Measurements from ENCODE around the gene PRDM13.
"Not testable (repeated sequence)": the region's sequence is repeated elsewhere in the genome, so short reads cannot be mapped to it uniquely, and the experiment has no call there.

Gene PRDM13

DNA sequence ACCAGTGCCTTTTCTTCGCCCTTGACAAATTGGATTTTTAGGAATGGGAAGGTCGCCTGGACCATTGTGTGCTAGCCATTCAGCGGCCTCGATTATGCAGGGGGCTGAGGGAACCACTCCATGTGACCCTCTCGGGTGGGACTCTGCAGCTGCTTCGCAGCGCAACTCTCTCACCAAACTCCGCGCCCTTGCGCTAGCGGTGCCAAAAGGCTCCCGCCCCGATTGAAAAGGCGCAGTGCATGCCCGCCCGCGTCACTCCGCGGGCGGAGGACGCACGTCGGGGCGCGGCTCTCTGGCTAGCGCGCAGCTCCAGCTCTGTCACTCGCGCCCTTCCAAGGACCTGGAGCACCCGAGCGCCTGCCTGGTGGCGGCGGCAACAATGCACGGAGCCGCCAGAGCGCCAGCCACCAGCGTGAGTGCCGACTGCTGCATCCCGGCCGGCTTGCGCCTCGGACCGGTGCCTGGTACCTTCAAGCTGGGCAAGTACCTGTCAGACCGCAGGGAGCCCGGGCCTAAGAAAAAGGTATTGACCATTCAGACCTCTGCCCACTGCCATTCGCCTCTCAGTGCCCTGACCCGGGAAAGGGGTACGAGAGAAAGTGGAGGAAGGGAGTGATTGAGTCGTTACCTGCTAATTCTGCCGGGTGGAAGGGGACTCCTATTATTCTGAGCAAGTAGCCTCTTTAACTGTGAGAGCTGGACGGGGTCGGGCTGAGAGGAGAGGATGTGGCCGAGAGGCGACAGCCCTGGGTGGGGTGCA is at the start of gene PRDM13:
Gene PRDM13 (plus strand): TSS at position 178 of the 760 bp plus-strand sequence. CDS start 202 bp downstream, at position 380.
- DNase-seq: no peak

DNA sequence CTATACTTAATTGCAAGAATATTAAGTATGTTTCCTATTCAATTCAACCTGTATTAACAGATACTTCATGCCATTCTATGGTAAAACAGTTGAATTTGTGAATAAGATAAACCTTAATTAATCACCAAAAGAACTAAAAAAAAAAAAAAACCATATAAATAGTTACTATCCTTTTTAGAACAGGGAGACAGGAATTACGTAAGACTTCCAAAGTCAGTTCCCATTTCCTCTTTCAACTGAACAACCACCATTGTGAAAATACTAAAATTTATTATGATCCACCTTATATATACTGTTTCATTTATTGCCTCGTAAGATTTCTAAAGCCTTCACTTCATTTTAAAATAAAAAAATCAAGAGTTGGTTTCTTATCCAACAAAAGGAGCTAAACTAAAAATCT is 47.6 kb upstream of the PRDM13 start:
- DNase-seq: no peak

DNA sequence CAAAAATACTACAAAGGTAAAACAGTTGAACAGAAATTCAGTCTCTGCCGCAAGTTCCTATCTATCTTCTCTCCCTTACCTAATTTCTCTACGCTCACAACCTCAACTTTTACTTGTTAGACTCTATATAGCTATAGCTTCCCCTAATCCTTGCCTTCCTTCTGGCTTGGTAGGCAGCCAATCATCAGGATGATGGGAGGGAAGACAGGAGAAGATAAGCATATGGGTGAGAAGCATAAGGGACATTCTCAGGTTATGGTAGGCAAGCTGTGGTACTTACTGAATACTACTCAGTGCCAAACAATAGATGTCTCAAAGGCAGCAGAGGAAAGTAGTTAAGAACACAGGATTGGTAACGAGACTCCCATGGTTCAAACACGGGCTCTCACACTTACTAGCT is 46.0 kb upstream of the PRDM13 start:
- DNase-seq: no peak

DNA sequence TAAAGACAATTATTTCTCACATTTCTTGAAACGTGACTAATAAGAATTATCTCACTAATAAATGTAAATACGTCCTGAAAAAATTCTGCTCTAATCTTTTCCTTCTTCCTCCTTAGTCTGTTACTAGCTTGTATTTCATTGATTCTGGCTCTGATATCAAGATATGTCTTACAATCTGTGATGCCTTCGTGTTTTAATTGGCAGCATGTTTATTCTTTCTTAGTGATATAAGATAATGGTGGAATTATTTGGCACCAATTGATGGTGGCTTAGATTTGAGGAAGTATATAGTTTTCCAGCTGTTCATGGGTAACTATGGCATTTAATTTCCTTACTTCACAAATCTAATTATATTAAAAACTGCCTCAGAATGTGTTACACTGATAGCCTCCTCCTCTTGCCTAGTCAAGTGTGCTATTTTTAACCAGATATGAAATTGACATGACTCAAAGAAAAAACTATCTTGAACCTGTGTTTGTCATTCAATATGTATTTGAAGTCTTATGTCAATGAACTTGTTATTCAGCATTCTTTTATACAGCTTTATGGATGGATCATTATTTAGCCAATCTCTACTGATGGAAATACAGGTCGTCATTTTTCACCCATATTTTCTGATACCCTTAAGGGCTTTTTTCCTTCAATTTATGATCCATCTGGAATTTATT is 43.4 kb upstream of the PRDM13 start:
- no peak for DNase-seq

DNA sequence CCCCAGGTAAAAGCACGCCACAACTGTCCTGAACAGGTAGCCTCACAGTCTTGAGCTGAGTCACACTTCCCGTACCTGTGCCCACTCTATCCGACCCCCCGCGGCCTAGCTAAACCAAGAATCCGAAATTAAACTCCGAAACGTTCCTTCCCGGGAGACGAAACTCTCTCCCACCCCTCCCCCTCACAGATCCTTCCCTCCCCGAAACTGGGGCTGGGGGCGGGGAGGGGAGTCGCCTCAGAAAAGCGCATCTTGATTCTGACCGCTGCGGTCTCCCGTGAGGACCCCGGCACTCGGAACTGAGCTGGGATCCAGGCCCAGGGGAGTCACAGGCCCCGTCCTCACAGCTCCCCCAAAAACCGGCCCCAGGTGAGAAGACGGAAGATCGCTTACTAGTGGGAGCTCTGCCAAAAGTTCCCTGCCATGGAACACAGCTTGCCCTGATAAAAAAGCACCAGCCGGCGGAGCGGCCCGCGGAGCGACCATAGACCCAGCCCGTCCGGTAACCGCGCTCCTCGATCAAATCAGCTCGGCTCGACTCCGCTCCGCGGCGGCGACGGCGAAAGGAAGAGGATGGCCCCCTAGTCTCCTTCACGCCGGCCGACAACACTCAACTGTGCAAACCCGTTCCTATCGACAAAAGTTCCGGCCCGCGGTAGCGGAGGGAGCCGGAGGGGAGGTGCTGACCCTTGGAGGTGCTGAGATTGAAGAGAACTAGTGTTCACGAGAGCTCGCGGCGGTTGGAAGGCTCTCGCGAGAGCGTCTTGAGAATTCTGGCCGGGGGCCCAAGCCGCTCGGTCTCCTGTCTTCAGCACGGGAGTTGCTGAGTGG is 38.3 kb upstream of the PRDM13 start, which contains the start of gene CCNC:
Gene CCNC (minus strand): TSS at position 558 of the 831 bp plus-strand sequence. CDS start 133 bp downstream, at position 425.
- peak; percentile 97 for DNase-seq

DNA sequence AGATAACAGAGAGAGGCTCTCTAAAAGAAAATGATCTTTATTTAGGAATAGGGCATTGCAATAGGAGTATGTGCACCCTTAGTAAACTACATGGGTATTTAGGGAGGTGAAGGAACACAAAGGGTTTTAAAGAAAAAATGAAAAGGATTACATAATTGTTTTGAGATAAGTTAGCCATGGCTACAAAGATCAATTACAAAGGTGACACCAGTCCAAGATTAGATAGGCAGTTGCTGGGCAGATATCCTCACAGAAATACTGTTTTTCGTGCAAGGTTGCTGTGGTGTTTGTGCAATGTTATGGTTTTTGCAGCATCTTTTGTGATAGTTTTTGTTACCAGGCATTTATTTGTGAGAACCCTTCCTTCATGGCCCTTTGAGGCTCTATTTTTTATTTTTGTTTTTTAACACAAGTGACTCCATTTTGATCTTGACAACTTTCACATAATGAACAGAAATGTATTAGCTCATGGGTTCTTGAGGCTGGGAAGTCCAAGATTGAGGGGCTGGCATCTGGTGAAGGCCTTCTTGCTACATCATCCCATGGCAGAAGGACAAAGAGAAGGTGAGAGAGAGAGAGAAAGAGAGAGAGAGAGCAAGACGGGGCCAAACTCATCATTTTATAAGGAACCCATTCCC is 32.5 kb upstream of the PRDM13 start:
- DNase-seq: no peak

DNA sequence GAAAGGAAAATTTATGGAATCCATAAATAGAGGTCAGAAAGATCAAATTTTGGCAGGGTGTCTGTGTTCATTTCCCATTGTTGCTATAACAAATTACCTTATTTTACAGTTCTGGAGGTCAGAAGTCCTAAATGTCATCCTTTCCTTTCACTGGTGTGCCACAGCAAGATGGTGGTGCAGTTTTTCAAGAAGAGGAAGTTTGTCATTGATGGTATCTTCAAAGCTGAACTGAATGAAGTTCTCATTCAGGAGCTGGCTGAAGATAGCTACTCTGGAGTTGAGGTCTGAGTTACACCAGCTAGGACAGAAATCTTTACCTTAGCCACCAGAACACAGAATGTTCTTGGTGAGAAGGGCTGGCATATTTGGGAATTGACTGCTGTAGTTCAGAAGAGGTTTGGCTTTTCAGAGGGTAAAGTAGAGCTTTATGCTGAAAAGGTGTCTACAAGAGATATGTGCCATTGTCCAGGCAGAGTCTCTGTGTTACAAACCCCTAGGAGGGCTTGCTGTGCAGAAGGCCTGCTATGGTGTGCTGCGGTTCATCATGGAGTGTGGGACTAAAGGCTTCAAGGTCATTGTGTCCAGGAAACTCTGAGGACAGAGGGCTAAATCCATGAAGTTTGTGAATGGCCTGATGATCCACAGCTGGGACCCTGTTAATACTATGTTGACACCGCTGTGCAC is 30.9 kb upstream of the PRDM13 start:
- DNase-seq: no peak

DNA sequence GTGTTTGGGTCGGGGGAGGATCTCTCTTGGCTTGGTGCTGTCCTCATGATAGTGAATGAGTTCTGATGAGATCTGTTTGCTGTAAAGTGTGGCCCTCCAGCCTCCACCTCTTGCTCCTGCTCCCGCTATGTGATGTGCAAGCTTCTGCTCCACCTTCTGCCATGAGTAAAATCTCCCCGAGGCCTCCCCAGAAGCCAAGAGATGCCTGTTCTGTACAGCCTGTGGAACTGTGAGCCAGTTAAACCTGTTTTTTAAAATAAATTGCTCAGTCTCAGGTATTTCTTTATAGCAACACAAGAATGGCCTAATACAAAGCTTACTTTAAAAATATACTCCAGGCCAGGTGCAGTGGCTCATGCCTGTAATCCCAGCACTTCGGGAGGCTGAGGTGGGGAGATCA is 26.9 kb upstream of the PRDM13 start:
- no peak for DNase-seq

DNA sequence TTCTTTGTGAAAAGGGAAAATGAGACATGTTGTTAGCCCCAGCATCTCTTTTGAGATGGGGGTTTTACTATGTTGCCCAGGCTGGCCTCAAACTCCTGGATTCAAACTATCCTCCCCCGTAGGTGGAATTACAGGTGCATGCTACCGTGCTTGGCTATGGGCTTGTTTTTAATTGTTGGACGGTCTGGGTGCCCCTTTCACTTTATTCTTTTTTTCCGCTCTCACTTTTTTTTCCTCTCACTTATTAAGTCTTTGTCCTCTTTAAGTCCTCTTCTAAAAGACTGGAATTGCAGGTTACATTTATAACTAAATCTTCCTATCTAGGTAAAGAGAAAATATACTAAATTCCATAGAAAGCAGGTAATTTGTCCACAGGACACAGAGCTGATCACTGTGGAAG is 18.8 kb upstream of the PRDM13 start:
- no peak for DNase-seq

DNA sequence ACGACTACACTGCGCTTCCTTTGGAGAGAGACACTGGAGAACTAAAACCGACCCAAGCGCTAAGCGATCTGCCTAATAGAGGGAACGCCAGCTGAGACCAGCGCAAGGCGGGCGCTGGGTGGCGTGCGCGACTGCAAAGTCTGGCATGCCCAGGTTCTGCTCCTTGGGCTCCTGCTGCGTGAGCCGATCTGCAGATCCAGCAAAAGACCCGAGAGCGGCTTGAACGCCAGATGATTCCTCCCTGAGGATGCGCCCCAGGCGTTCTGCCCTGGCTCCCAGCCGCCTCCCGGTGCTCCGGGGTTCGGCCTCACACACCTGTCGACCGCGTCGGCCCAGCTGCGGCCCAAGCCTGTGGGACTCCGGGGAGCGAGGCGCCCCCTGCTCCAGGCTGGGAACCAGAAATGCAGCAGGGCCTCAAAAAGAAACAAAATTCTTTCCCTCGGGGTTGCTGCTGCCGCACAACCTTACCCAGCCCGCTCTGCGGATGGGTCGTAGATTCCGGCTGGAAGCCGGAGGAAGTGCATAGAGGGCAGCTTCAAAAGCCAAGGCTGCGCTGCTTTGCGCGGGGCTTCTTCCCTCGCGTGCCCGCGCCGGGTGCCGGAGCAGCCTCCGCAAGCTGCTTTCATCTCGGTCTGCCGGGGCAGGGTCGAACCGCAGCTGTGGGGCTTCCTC is 17.9 kb upstream of the PRDM13 start:
- peak; percentile 31 for DNase-seq

DNA sequence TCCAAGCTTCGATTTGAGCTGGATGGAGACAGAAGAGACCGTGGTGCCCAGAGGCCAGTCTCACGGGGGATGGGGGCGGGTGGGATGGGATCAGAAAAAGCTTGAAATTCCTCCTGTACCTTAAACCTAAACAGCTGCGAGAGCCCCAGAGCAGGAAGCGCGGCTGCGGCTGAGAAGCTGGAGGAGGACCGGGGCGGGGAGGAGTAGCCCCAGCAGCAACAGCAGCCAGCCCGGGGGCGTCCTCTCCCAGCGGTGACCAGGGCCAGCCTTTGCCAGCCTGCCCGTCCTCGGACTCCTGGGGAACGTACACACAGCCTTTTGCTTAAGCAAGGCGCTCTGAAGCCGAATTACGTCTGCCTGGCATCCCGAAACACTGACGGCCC is 17.4 kb upstream of the PRDM13 start:
- no peak for DNase-seq

DNA sequence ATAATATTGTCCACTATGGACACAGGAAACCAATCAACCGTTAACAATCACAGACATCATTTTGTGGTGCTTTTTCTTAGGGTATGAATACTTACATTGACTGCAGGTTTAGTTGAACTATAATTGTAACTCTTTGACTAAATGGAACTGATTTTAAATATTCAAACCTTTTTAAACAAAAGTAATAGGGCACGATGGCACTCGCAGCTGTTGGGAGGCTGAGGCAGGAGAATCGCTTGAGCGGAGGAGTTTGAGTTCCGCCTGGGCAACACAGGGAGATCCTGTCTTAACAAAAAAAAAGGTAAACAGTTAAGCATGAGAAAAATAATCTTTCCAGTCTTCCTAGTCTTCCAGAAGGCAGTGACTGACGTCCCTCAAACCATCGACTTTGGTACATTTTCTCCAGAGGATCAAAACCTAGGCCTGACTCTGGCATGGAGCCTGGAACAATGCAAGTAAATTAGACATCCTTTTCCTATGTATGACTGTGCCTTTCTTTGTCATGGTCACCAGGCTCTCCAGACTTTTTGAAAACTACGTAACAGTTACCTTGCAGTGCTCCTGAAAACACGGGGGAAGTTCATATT is 16.6 kb upstream of the PRDM13 start:
- DNase-seq: no peak

DNA sequence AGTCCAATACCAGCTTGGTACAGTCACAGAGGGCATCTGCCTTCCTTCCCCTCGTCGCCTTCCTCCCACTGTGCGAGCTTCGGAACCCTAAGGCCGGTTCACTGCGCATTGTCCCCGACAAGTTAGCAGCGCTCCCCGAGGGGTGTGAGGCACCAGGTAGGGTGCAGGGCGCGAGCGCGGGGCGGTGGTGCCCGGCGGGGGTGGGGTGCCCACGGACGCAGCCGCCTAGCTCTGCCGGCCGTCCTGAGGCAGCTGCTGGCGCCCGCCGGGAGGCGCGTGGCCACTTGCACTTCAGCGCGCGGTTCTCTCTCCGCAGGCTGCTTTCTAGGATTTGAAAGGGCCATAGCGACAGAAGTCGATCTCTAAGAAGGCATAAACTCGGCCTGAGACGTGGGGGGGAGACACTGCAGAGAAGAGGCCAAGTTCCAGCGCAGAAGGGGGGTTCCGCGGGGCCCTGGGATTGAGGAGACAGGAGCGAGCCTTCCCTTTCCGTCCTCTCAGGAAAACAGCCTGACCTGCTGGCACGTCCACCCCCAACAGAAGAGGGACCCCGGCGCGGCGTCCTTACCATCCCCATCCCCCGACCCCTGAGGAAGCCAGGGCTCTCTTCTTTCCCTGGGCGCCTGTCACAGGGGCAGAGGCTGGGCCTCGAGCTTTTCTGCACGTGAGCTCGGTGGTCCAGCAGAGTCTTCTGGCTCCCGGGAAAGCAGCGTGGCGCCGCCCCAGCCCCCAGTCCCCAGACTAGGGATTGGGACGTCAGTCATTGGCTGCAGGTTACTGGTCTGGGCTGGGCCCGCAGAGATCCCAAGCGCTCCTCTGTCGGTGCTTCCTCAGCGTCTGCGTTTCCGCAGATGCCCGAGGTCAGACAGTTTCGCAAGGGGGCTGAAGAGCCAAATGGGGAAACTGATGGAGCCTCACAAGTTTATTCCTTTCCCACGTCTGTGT is 15.6 kb upstream of the PRDM13 start:
- no peak for DNase-seq

DNA sequence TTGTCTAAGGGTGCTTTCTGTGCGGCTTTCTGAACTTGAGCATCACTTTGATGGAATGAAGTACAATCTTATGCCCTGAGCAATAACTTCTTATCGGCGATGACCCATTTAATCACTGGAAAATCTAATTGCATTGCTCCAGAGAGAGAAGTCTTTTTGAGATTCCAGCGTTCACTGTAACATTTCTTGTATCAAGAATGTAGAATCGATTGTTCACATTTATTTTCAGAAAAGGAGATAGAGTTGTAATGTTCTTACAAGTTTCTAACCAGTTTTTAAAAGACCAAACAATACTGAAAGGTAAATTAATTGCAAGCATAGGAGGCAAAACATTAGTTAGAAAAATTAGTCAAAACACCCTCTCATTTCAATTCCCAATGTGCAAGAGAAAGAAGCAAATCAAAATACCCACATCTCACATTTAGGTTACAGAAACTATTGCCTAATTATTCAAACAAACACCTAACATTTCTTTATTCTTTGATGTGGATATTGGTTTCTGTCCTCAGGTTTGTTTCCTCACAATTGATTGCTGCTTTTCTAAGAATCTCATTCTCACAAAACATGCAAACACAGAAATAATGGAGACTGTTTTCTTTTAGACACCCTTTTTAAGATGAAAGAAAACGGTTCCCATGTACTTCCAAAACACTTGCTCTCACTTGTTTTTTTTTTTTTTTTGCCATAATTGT is 14.8 kb upstream of the PRDM13 start:
- no peak for DNase-seq

DNA sequence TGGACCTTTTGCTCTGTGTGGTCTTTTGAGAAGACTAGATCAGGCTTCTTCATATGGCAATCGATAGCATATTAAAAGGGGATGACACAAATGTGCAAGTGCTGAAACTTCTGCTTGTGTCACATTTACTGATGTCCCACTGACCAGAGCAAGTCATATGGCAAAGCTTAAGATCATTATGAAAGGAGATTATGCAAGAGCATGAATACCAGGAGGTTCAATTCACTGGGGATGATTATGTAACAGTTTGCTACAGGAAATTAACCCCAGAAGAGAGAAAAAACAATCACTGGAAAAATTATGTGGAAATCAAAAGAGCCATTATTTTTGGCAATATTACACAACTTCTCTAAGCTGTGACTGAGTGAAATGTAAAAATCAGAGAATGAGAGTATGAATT is 13.7 kb upstream of the PRDM13 start:
- DNase-seq: no peak

DNA sequence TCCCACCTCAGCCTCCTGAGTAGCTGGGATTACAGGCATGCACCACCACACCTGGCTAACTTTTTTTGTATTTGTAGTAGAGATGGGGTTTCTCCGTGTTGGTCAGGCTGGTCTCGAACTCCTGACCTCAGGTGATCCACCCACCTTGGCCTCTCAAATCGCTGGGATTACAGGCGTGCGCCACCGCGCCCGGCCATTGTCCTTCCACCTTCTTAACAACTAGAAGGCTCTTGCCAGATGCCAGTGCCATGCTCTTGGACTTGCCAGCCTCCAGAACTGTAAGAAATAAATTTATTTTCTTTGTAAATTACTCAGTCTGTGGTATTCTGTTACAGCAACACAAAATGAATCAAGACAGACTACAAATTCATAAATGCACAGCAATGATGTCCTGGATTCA is 11.9 kb upstream of the PRDM13 start:
- not testable (repeated sequence) for DNase-seq

DNA sequence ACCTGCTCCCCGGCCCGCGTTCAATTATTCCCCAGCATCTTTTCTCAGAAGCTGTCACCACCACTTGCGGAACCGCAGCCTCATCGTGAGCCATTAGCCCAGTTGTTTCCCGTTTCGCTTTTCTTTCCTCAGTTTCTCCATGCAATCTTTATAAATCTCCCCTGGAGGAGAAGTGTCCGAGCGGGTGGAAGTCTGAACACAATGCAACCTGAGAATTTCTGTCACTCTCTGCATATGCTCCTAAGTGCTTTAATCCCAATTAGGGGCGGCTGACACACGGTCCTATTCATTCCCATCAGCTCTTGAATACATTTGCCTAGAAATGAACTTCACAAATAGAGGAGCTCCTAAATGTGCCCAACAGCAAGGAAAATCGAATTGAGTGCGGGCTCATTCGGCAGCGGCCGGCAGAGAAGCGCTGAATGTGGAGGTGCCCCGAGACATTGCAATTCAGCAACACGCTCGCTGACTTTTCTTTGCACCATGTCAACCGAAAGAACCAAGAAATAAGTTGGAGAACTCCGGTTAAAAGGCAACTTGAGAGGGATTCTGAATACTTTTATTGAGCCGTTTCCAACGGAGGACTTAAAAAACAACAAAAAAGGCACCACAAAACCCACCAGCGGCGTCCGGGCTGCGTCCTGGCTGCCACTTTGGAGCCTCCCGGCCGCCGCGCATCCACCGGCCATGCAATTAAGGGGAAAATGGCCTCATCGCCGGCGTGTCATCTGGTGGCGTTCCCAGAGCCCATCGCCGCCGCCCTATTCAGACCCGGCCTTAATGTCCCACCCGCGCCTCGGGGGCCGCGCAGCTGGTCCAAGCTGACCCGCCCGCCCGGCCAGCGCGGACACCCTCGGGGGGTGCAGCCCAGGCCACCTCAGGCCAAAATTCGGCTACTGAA is 3.9 kb upstream of the PRDM13 start:
- DNase-seq: no peak

DNA sequence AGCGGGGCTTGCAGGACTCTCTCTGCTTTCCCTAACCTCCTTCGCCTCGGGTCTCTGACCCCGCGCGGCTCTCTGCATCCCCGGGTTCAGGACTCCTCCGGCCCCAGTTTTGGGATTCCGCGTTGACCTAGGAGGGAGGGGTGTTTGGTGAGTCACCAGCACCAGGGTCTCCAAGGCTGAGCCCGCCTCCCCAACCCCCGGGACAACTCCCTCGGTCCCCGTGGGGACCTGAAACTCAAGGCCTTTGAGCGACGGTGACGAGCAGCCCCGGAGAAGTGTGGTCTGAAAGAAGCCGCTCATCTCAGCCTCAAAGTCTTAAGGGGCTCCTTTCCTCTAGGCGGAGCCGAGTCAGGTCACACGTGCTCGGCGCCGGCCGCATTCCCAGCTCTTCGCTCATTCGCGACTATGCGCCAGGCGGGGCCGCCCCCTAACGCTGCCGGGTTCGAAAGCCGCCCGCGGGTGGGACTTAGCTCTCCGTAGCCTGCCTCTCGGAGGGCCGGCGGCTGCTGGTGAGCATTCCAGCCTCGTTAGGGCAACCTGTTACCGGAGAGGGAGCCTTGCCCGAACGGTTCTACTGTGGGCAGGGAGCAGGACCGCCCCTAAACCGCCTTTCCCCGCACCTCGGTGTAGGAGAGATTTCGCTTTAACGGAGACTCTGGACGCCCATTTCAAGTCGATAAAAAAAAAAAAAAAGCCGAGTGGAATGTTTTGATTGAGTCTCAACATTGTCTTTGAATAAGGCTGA is 3.0 kb upstream of the PRDM13 start:
- no peak for DNase-seq
